Uterus (tissue), 2 donors: ENCODE measurements around the gene ZCCHC7.

Experiments used
- CTCF ChIP-seq, 4 experiments: fragments of 200-600 bp in 2 of 4; fragments of 450-650 bp in 2 of 4; sonication (generic) in 2 of 4; IDR thresholded peaks; one replicate each; pipeline ENCODE4 v1.5.1; 2016 to 2019; ENCODE audit warnings: antibody characterized with exemption in 4 of 4, mild to moderate bottlenecking in 2 of 4, moderate library complexity in 1 of 4
- POLR2A ChIP-seq, 2 donors: fragments of 450-650 bp; IDR thresholded peaks; one replicate each; pipeline ENCODE4 v1.6.1; 2016; ENCODE audit warnings: antibody characterized with exemption in 2 of 2, mild to moderate bottlenecking in 1 of 2, moderate library complexity in 1 of 2

- TF ChIP-seq CTCF (IDR thresholded peaks at IDR 0.05) (no peak), POLR2A (IDR thresholded peaks at IDR 0.05) (no peak)
These were observed 119.5 kb downstream of the ZCCHC7 start for GRCh38 chr9:37239921-37240320.
